Measurements from ENCODE around the gene LRRC59. TPM values are rescaled to one million over a fixed set of nuclear protein-coding genes. Genes with fewer than 3 reads are reported as not detected.

LRRC59 gene
- total RNA-seq, 4 donors from 2014 or later: 34.4 to 76.6 (median 50.3) TPM

DNA sequence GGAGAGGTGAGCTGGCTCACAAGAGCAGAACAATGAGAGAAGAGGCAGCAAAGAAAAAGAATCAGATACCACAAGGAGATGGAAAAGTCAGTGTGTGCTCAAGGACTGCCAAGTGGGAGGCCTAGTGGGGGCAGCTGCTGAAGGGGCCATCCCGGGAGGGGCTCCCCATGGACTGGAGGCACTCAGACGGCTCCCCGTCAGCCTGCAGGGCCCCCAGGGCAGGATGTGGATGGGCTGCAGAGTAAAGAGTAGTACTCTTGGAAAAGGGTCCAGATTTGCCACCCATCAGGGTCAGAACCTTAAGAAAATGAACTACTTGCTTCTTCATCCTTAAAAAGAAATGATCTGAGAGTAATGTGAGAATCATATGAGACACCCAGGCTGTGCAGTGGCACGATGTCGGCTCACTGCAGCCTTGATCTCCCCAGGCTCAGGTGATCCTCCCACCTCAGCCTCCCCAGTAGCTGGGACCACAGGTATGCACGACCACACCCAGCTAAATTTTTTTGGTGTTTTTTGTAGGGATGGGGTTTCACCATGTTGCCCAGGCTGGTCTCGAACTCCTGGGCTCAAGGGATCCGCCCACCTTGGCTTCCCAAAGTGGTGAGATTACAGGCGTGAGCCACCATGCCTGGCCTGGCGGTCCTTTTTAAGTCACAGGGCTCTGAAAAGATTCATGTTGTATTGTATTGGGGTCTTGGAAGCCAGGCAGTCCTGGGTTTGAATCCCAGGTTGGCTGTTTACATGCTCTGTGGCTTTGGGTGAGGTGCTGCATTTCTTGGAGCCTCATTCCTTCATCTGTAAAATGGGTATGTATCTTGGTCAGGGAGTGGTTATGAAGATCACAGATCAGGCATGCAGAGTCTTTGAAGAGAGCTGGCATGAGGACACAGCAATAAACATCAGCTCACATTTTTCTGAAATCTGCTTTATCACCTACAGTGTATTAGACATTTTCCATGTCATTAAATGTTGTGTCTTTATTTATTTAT lies 43.8 kb upstream of the LRRC59 start:
- no peaks in the 10 kb centered on the region for H3K9me3 ChIP-seq
- TF ChIP-seq POLR2AphosphoS5 (IDR thresholded peaks at IDR 0.05): no peak
- TF ChIP-seq, protein P1, sequence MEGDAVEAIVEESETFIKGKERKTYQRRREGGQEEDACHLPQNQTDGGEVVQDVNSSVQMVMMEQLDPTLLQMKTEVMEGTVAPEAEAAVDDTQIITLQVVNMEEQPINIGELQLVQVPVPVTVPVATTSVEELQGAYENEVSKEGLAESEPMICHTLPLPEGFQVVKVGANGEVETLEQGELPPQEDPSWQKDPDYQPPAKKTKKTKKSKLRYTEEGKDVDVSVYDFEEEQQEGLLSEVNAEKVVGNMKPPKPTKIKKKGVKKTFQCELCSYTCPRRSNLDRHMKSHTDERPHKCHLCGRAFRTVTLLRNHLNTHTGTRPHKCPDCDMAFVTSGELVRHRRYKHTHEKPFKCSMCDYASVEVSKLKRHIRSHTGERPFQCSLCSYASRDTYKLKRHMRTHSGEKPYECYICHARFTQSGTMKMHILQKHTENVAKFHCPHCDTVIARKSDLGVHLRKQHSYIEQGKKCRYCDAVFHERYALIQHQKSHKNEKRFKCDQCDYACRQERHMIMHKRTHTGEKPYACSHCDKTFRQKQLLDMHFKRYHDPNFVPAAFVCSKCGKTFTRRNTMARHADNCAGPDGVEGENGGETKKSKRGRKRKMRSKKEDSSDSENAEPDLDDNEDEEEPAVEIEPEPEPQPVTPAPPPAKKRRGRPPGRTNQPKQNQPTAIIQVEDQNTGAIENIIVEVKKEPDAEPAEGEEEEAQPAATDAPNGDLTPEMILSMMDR (IDR thresholded peaks at IDR 0.05): no peak

DNA sequence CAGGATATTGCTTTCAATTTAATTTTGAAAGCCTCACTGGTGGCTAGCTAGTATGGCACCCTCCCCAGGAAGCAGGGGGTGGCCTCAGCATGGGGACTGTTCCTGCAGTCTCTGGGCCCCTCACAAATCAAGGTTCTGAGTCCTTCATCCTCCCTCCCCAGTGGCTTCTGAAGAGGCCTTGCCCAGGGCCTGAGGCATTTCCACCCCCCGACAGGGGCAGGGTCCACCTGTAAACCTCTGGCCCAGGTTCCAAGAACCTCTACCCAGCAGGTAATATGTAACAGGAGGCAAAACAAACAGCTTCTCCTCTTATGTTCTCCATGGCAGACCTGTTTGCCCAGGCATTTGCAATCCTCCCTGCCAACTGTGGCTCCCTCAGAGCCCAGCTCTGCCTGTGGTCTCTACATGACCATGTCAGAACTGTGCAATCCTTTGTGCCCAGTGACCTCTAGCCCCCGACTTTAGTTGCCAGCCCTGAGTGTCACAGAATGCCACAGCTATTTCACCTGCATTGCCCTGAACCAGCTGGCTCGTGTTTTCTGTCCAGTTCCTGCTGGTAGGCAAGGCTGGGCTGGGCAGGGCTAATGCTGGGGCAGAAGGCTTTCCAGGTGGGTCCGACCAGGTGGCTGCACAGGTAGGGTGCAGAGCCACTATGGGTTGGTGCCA lies 43.0 kb upstream of the LRRC59 start:
- WGBS, 2 donors (ENCODE audit: low coverage in 1 of 2): 80% methylated on average over 1 of the region's 4 CpGs; no CpG with 5 or more reads in 1 of the 2 donors
- ATAC-seq: no peak
- no peaks in the 10 kb centered on the region for H3K9me3 ChIP-seq
- H3K4me1 ChIP-seq: peaks cover 0 to 11% (median 0%) of the 10 kb centered on the region in 3 donors
- no peak overlapping the region for H3K27ac ChIP-seq
- H3K36me3 ChIP-seq: peaks cover 0 to 17% of the 10 kb centered on the region in 2 donors
- TF ChIP-seq POLR2A (IDR thresholded peaks at IDR 0.05) (no peak), POLR2AphosphoS5 (IDR thresholded peaks at IDR 0.05) (no peak), EP300 (IDR thresholded peaks at IDR 0.05) (no peak)
- TF ChIP-seq, protein P1 (IDR thresholded peaks at IDR 0.05): no peak
- H3K27me3 ChIP-seq: no peaks in the 10 kb centered on the region
- H3K4me3 ChIP-seq: no peak overlapping the region

More for the DNA sequence above, 43.8 kb upstream of the LRRC59 start:
- no peak for ATAC-seq
- Histone ChIP-seq H3K4me3 (no peak overlapping the region), H3K27me3 (no peaks in the 10 kb centered on the region), H3K4me1 (peaks cover 0 to 11% (median 0%) of the 10 kb centered on the region in 3 donors), H3K36me3 (peaks cover 0 to 12% of the 10 kb centered on the region in 2 donors), H3K27ac (no peak overlapping the region)
- 47 to 83% methylated on average over 2 to 7 of the region's 10 CpGs for WGBS, 2 donors (ENCODE audit: low coverage in 1 of 2)

DNA sequence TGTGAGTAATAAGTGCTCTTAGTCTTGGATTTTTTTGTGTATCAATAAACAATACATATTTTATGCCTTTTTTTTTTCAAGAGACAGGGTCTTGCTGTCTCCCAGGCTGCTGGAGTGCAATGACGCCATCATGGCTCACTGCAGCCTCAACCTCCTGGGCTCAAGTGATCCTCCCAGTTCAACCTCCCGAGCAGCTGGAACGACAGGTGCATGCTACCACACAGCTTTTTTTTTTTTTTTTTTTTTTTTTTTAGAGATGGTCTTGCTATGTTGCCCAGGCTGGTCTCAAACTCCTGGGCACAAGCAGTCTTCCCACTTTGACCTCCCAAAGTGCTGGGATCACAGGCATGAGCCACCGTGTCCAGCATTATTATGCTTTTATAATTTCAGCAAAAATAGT lies 41.7 kb upstream of the LRRC59 start:
- no peaks in the 10 kb centered on the region for H3K9me3 ChIP-seq
- H3K27me3 ChIP-seq: no peaks in the 10 kb centered on the region
- TF ChIP-seq POLR2AphosphoS5 (IDR thresholded peaks at IDR 0.05) (no peak), POLR2A (IDR thresholded peaks at IDR 0.05) (no peak), EP300 (IDR thresholded peaks at IDR 0.05) (no peak)
- TF ChIP-seq, protein P1 (IDR thresholded peaks at IDR 0.05): no peak
- H3K4me3 ChIP-seq: no peak overlapping the region
- ATAC-seq: no peak
- no peak overlapping the region for H3K27ac ChIP-seq
- H3K36me3 ChIP-seq: peaks cover 0 to 17% of the 10 kb centered on the region in 2 donors
- H3K4me1 ChIP-seq: peaks cover 0 to 11% (median 0%) of the 10 kb centered on the region in 3 donors
- 82 to 100% methylated on average over 2 to 4 of the region's 4 CpGs for WGBS, 2 donors (ENCODE audit: low coverage in 1 of 2)

DNA sequence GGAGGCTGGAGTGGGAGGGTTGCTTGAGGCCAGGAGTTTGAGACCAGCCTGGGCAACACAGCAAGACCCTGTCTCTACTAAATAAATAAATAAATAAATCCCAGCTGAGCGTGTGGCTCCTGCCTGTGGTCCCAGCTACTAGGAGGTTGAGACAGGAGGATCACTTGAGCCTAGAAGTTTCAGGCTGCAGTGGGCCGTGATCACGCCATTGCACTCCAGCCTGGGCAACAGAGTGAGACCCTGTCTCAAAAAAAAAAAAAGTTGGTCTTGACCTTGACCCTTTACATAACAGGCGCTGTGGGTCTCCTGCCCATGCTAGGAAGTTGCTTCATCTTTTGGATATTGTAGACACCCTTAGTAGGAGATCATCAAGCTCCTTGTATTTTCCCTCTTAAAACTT lies 40.1 kb upstream of the LRRC59 start:
- Histone ChIP-seq H3K9me3 (no peaks in the 10 kb centered on the region), H3K4me3 (no peak overlapping the region), H3K4me1 (no peaks in the 10 kb centered on the region), H3K36me3 (peaks cover 0 to 21% of the 10 kb centered on the region in 2 donors), H3K27me3 (no peaks in the 10 kb centered on the region), H3K27ac (no peak overlapping the region)
- no peak for ATAC-seq
- TF ChIP-seq, protein P1 (IDR thresholded peaks at IDR 0.05): no peak
- TF ChIP-seq POLR2AphosphoS5 (IDR thresholded peaks at IDR 0.05) (no peak), POLR2A (IDR thresholded peaks at IDR 0.05) (no peak), EP300 (IDR thresholded peaks at IDR 0.05) (no peak)
- 95 to 100% methylated on average over 2 to 3 of the region's 4 CpGs for WGBS, 2 donors (ENCODE audit: low coverage in 1 of 2)
